Heart left ventricle (tissue), 16 donors: ENCODE data around the gene IGF2BP1. TPM values are rescaled to one million over a fixed set of nuclear protein-coding genes. Genes with fewer than 3 reads are reported as not detected.

Source experiments
- ATAC-seq, 4 donors: fragments of 200-7000 bp; cut with Tn5 transposase; one replicate each; pipeline ENCODE4 v1.9.1; 2020 to 2022; ENCODE audit warnings: moderate library complexity in 4 of 4, mild to moderate bottlenecking in 3 of 4, moderate number of reproducible peaks in 1 of 4
- DNase-seq, 5 donors: peaks; one replicate each; pipeline ENCODE4 v3.0.0-alpha.2; 2020
- H3K27ac ChIP-seq, 12 donors: fragments of 200-600 bp; sonication (generic) in 4 of 12; one replicate each; pipeline versions ENCODE4 v1.5.0 to v1.8.0; 2016 to 2022; ENCODE audit warnings: mild to moderate bottlenecking in 2 of 12
- H3K27me3 ChIP-seq, 9 donors: fragments of 200-600 bp; sonication (generic) in 2 of 9; one replicate each; pipeline versions ENCODE4 v1.5.1 to v1.8.0; 2016 to 2022; ENCODE audit warnings: mild to moderate bottlenecking in 3 of 9
- H3K36me3 ChIP-seq, 9 donors: fragments of 200-600 bp; sonication (generic) in 2 of 9; one replicate each; pipeline versions ENCODE4 v1.5.0 to v1.8.0; 2018 to 2022; ENCODE audit warnings: mild to moderate bottlenecking in 2 of 9
- H3K4me1 ChIP-seq, 12 donors: fragments of 200-600 bp; sonication (generic) in 4 of 12; one replicate each; pipeline versions ENCODE4 v1.5.0 to v1.8.0; 2016 to 2022; ENCODE audit warnings: mild to moderate bottlenecking in 3 of 12
- H3K4me3 ChIP-seq, 12 donors: fragments of 200-600 bp; sonication (generic) in 4 of 12; one replicate each; pipeline versions ENCODE4 v1.5.0 to v1.8.0; 2017 to 2022; ENCODE audit warnings: mild to moderate bottlenecking in 9 of 12, moderate library complexity in 4 of 12
- H3K9me3 ChIP-seq, 12 donors: fragments of 200-600 bp; sonication (generic) in 4 of 12; one replicate each; pipeline versions ENCODE4 v1.5.0 to v1.8.0; 2016 to 2022; ENCODE audit warnings: mild to moderate bottlenecking in 1 of 12
- CTCF ChIP-seq, 12 donors: fragments of 200-600 bp; sonication (generic) in 4 of 12; IDR thresholded peaks; one replicate each; pipeline versions ENCODE4 v1.5.0 to v1.8.0; 2018 to 2022; ENCODE audit warnings: antibody characterized with exemption in 12 of 12, mild to moderate bottlenecking in 5 of 12
- POLR2A ChIP-seq, 2 donors: fragments of 450-650 bp; IDR thresholded peaks; one replicate each; pipeline ENCODE4 v1.6.1; 2017; ENCODE audit warnings: antibody characterized with exemption in 2 of 2, mild to moderate bottlenecking in 2 of 2, moderate library complexity in 2 of 2
- WGBS, 4 donors: extraction: QIAGEN DNeasy Blood & Tissue Kit in 2 of 4; methylation state at CpG; one replicate each; pipeline versions ENCODE4 v1.1.5 to v1.1.7; 2013 to 2018; 5-methylcytosine and 5-hydroxymethylcytosine counted together
- intact Hi-C, 10 donors: fragments of 100-400 bp; cut with DNase I; formaldehyde crosslinking; loops; one replicate each; pipeline versions ENCODE4 v1.11.1 to v1.14.2; 2022
- polyA plus RNA-seq, 2 donors: library from polyadenylated mRNA; stranded (reverse); fragments of 200-250 nt; gene quantifications; one replicate each; pipeline ENCODE4 v1.2.3, GENCODE V29; 2013
- total RNA-seq, 9 donors: library from RNA; depleted of rRNA in 2 of 9; stranded (reverse); fragments of >200 nt in 2 of 9; fragmentation: NEBNext Ultra II Directional in 3 of 9; extraction: Animal tissue kit (Norgen Biotek cat#: 25700) in 3 of 9; gene quantifications; one replicate each; pipeline versions ENCODE4 v1.1.0 to v1.2.4, GENCODE V29; 2016 to 2023
- donor health status: ischemic (EF 13 %, LVEDD 7.1; RV severe dilation, severe dysfunction).
- donor health status: healthy with polysubstance abuse.
- donor health status: DM: no; HTN: yes; CAD: no.
- donor health status: DM: no; HTN: no; CAD: no.
- donor health status: ischemic (EF 25% LVEDD 6.9; RV normal size, moderate dysfunction).
- donor health status: ischemic (EF 25% LVEDD 5.7; RV mildly dilated, moderate dysfunction).
- donor health status: healthy.
- donor health status: DM: yes; HTN: yes; CAD: no.
- donor health status: ischemic (EF 35%, LVEDD 5.7; RV mildly dilated, moderate dysfunction).
- donor health status: nonischemic (EF 11% LVEDD 7.7; RV severe dilation, severe dysfunction).
- donor health status: DM: yes; HTN: yes; CAD: no.
- donor health status: PGD.
- donor health status: ischemic (EF 29% LVEDD 5.4; RV normal size, mild dysfunction).
- donor health status: nonischemic (EF 23%, LVEDD 6.1; RV moderate dilation, normal function).

Gene IGF2BP1
- total and polyA plus RNA-seq, 11 donors, result 0.01 TPM; not detected in 10

- DNase-seq (peak in 1 of 5 donors; percentile 6), ATAC-seq (no peak)
- TF ChIP-seq POLR2A (IDR thresholded peaks at IDR 0.05) (no peak), CTCF (IDR thresholded peaks at IDR 0.05) (no peak)
- Histone ChIP-seq H3K4me3 (no peak overlapping the region), H3K27ac (no peak overlapping the region), H3K36me3 (no peaks in the 10 kb centered on the region), H3K27me3 (peaks cover 0 to 90% (median 29%) of the 10 kb centered on the region in 9 donors), H3K9me3 (no peaks in the 10 kb centered on the region), H3K4me1 (no peaks in the 10 kb centered on the region)
- intact Hi-C loops, result no loop called here
- WGBS, 4 donors, result 55 to 64% (median 59%) methylated on average over 7 of the region's 7 CpGs
These were observed 24.5 kb upstream of the IGF2BP1 start for GRCh38 chr17:48972749-48973097.

- no peak for ATAC-seq
- no peak for TF ChIP-seq POLR2A (IDR thresholded peaks at IDR 0.05)
- no peak for TF ChIP-seq CTCF (IDR thresholded peaks at IDR 0.05)
- intact Hi-C loops, result no loop called here
- Histone ChIP-seq H3K36me3 (no peaks in the 10 kb centered on the region), H3K4me3 (no peak overlapping the region), H3K27me3 (peaks cover 0 to 86% (median 29%) of the 10 kb centered on the region in 9 donors), H3K4me1 (no peaks in the 10 kb centered on the region), H3K27ac (no peak overlapping the region), H3K9me3 (no peaks in the 10 kb centered on the region)
- DNase-seq, result no peak
- WGBS, 4 donors, result 45 to 60% (median 49%) methylated on average over 3 of the region's 3 CpGs
These were observed 23.4 kb upstream of the IGF2BP1 start for GRCh38 chr17:48973806-48974205.

GRCh38 chr17:48981927-48982539, 15.2 kb upstream of the IGF2BP1 start:
- Histone ChIP-seq H3K36me3 (no peaks in the 10 kb centered on the region), H3K27me3 (peaks cover 0 to 64% (median 12%) of the 10 kb centered on the region in 9 donors), H3K9me3 (peaks cover 0 to 9% (median 2%) of the 10 kb centered on the region in 12 donors), H3K27ac (no peak overlapping the region), H3K4me3 (no peak overlapping the region), H3K4me1 (no peaks in the 10 kb centered on the region)
- WGBS, 4 donors, result 67 to 76% (median 72%) methylated on average over 3 of the region's 3 CpGs
- intact Hi-C loops, result loop anchor here in 1 of 10 donors (10.0 kb wide), 1 partner anchor 63 kb away; no protein-coding TSS in a partner anchor
- DNase-seq (no peak), ATAC-seq (no peak)
- TF ChIP-seq CTCF (IDR thresholded peaks at IDR 0.05), result no peak
- TF ChIP-seq POLR2A (IDR thresholded peaks at IDR 0.05), result no peak

GRCh38 chr17:48985436-48986245, 11.5 kb upstream of the IGF2BP1 start:
- no peaks in the 10 kb centered on the region for H3K36me3 ChIP-seq
- DNase-seq (no peak), ATAC-seq (no peak)
- H3K9me3 ChIP-seq, result peaks cover 0 to 9% (median 2%) of the 10 kb centered on the region in 12 donors
- H3K27ac ChIP-seq, result no peak overlapping the region
- no peaks in the 10 kb centered on the region for H3K4me1 ChIP-seq
- H3K27me3 ChIP-seq, result peaks cover 3 to 85% (median 45%) of the 10 kb centered on the region in 9 donors
- TF ChIP-seq CTCF (IDR thresholded peaks at IDR 0.05), result no peak
- TF ChIP-seq POLR2A (IDR thresholded peaks at IDR 0.05), result no peak
- 75 to 79% (median 75%) methylated on average over 13 of the region's 13 CpGs for WGBS, 4 donors
- no peak overlapping the region for H3K4me3 ChIP-seq
- intact Hi-C loops, result loop anchor here in 1 of 10 donors (10.0 kb wide), 1 partner anchor 59 kb away; no protein-coding TSS in a partner anchor
